GM06990 (cell line): ENCODE results near the gene MAP3K6.

Experiments used
- DNase-seq: peaks from one replicate; pipeline ENCODE4 v3.0.0-alpha.2; 2011; ENCODE audit not compliant: insufficient read length; ENCODE audit errors: extremely low read depth
- H3K27me3 ChIP-seq: replicated peaks from 2 replicates; pipeline ENCODE4 v1.6.0; 2011; ENCODE audit warnings: low read length; ENCODE audit not compliant: control insufficient read depth, insufficient read depth
- H3K36me3 ChIP-seq: 2 replicates; pipeline ENCODE4 v1.5.1; 2011; ENCODE audit warnings: low read length; ENCODE audit not compliant: control insufficient read depth, insufficient read depth
- H3K4me3 ChIP-seq: replicated peaks from 2 replicates; pipeline ENCODE4 v1.5.1; 2011; ENCODE audit warnings: low read depth, mild to moderate bottlenecking, control low read depth, low read length
- TF ChIP-seq, protein P1 (sequence below): IDR thresholded peaks from 2 replicates; pipeline ENCODE4 v1.5.1; 2011; ENCODE audit warnings: low read length, control low read depth, mild to moderate bottlenecking, inconsistent platforms; ENCODE audit not compliant: insufficient read depth, poor library complexity, severe bottlenecking

The MAP3K6 gene

DNA sequence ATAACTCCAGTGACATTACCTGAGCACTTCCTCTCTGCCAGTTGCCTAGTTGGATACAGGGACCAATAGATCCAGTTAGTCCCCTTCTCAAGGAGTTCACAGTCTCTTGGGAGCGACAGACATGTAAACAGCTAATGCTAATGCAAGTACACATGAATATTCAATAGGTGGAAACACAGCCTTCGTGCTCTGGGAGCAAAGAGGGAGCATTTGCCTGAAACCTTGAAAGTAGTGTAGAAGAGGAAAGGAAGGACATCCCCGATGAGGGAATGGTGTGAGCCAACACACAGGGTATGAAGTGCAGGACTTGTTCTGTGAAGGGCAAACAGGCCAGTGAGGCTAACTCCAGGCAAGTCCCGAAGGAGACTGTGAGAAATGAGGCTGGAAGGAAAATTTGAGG, 48.6 kb downstream of the MAP3K6 start:
- DNase-seq = no peak
- no peaks in the 10 kb centered on the region for H3K36me3 ChIP-seq
- H3K27me3 ChIP-seq = no peaks in the 10 kb centered on the region
- no peak overlapping the region for H3K4me3 ChIP-seq
- TF ChIP-seq, protein P1, sequence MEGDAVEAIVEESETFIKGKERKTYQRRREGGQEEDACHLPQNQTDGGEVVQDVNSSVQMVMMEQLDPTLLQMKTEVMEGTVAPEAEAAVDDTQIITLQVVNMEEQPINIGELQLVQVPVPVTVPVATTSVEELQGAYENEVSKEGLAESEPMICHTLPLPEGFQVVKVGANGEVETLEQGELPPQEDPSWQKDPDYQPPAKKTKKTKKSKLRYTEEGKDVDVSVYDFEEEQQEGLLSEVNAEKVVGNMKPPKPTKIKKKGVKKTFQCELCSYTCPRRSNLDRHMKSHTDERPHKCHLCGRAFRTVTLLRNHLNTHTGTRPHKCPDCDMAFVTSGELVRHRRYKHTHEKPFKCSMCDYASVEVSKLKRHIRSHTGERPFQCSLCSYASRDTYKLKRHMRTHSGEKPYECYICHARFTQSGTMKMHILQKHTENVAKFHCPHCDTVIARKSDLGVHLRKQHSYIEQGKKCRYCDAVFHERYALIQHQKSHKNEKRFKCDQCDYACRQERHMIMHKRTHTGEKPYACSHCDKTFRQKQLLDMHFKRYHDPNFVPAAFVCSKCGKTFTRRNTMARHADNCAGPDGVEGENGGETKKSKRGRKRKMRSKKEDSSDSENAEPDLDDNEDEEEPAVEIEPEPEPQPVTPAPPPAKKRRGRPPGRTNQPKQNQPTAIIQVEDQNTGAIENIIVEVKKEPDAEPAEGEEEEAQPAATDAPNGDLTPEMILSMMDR = no peak

DNA sequence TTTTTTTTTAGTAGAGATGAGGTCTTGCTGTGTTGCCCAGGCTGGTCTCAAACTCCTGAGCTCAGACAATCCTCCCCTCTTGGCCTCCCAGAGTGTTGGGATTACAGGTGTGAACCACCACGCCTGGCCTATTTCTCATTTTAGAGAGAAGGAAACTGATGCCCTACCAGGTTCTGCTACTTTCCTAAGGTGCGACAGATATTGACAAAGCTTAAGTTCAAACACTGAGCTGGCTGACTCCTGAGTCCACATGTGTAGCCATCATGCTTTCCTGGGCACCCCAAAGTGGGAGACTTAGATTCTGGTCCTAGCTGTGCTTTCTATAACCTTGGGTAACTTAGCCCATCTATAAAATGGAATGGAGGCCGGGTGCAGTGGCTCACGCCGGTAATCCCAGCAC, 49.9 kb downstream of the MAP3K6 start:
- DNase-seq = no peak
- Histone ChIP-seq H3K4me3 (no peak overlapping the region), H3K27me3 (no peaks in the 10 kb centered on the region), H3K36me3 (no peaks in the 10 kb centered on the region)
- TF ChIP-seq, protein P1 = no peak

DNA sequence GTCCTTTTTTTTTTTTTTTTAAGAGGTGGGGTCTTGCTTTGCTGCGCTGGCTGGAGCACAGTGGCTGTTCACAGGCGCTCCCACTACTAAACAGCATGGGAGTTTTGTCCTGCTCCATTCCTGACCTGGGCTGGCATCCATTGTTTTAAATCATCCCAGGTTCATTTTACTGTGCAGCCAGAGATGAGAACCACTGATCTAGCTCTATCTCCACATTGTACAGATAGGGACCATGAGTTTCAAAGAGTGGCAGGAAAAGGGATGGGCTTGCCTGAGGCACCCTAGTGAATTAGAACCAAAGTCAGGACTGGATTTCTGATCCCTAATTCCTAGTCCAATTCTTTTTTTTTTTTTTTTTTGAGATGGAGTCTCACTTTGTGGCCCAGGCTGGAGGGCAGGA, 52.0 kb downstream of the MAP3K6 start:
- Histone ChIP-seq H3K36me3 (no peaks in the 10 kb centered on the region), H3K27me3 (no peaks in the 10 kb centered on the region), H3K4me3 (no peak overlapping the region)
- DNase-seq = no peak
- TF ChIP-seq, protein P1 = no peak

DNA sequence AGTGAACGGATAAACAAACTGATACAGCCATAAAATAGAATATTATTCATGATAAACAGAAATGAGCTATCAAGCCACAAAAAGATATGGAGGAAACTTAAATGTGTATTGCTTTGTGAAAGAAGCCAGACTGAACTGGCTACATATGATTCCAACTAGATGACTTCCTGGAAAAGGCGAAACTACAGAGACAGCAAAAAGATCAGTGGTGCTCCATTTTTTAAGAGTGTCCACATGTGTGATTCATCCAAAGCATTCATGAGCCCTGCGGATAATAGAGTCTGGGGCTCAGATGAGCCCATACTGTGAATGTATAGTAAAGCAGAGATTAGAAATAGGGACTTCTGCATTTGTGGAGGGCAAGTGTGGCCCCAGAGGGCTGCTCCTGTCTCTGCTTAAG, 52.6 kb downstream of the MAP3K6 start:
- Histone ChIP-seq H3K36me3 (no peaks in the 10 kb centered on the region), H3K4me3 (no peak overlapping the region), H3K27me3 (no peaks in the 10 kb centered on the region)
- TF ChIP-seq, protein P1 = no peak
- DNase-seq = no peak

DNA sequence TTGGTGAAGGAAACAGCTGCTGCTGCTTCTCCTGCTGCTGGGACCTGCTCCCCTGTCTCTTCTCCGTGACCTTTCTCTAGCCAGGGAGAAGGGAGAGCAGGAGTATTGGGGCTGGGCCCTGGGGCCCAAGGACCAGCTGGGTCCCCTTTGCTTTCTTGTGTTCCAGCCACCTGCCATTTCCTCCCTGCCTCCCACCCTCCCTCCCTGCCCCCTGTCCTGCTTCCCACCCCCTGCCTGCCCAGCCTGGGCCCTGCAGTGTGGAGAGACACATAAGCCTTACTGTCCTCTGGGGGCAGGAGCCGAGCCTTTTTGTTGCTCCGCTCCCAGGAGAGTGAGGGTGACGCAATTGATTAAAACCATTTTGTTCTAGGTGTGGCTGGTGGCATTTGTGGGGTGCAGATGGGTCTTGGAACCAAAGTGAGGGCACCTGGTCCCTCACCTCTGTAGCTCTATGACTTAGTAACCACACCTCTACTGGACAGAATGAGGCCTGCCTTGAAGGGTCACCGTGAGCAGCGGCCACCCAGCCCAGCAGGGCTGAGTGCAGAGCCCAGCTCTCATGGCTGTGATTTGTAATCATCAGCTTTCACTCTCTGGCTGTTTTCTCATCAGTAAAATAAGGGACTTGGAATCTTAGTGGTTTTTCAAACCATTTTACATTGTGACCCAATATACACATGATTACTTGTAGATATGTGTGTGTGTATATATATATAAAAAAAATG, 58.7 kb downstream of the MAP3K6 start:
- TF ChIP-seq, protein P1 = no peak
- Histone ChIP-seq H3K36me3 (no peaks in the 10 kb centered on the region), H3K27me3 (no peaks in the 10 kb centered on the region), H3K4me3 (no peak overlapping the region)
- no peak for DNase-seq
